Measurements from ENCODE around the gene RNASE7.

Gene RNASE7

GRCh38 chr14:21069388-21070082, 27.4 kb downstream of the RNASE7 start:
- DNase-seq, result peak in 1 of 2 donors; percentile 45

- DNase-seq, result peak in 1 of 2 donors; percentile 37
Measured at GRCh38 chr14:21070083-21070609, 28.0 kb downstream of the RNASE7 start, which contains the start of gene ARHGEF40. Gene ARHGEF40, plus strand, starts transcription at chr14:21070304. Its CDS starts 93 bp downstream, at chr14:21070397.

GRCh38 chr14:21070610-21071224, 28.6 kb downstream of the RNASE7 start:
- DNase-seq, result peak; percentile 28 to 47

GRCh38 chr14:21071225-21072030, 29.3 kb downstream of the RNASE7 start:
- DNase-seq, result peak; percentile 59 to 80

GRCh38 chr14:21072031-21072473, 29.9 kb downstream of the RNASE7 start:
- DNase-seq, result no peak

GRCh38 chr14:21072781-21073339, 30.7 kb downstream of the RNASE7 start:
- no peak for DNase-seq

- no peak for DNase-seq
Measured at GRCh38 chr14:21073921-21074320, 31.8 kb downstream of the RNASE7 start.

GRCh38 chr14:21074398-21075272, 32.5 kb downstream of the RNASE7 start:
- no peak for DNase-seq

- DNase-seq, result no peak
Measured at GRCh38 chr14:21075719-21076437, 33.7 kb downstream of the RNASE7 start.

GRCh38 chr14:21077672-21078071, 35.5 kb downstream of the RNASE7 start:
- DNase-seq, result no peak

GRCh38 chr14:21078287-21078686, 36.1 kb downstream of the RNASE7 start:
- no peak for DNase-seq

GRCh38 chr14:21078726-21079125, 36.6 kb downstream of the RNASE7 start:
- no peak for DNase-seq

- no peak for DNase-seq
Measured at GRCh38 chr14:21081521-21082142, 39.5 kb downstream of the RNASE7 start.

GRCh38 chr14:21083565-21084325, 41.6 kb downstream of the RNASE7 start:
- DNase-seq, result no peak

- DNase-seq, result no peak
Measured at GRCh38 chr14:21084396-21084795, 42.2 kb downstream of the RNASE7 start.

GRCh38 chr14:21084998-21085853, 43.1 kb downstream of the RNASE7 start:
- peak in 1 of 2 donors; percentile 50 for DNase-seq

- no peak for DNase-seq
Measured at GRCh38 chr14:21086908-21087293, 44.7 kb downstream of the RNASE7 start.

GRCh38 chr14:21087294-21088091, 45.3 kb downstream of the RNASE7 start:
- peak; percentile 93 to 94 for DNase-seq

Data from CD4-positive, alpha-beta T cell treated with Interleukin-1 beta for 1 hour (primary cell).